HuH-7 (cell line): Measurements from ENCODE around the gene INTS3.

ENCODE experiments used
- DNase-seq: peaks from one replicate; pipeline ENCODE4 v3.0.0; 2011; ENCODE audit warnings: low spot score

The INTS3 gene

GRCh38 chr1:153799016-153799415 is 71.2 kb downstream of the INTS3 start:
- DNase-seq = no peak

DNA sequence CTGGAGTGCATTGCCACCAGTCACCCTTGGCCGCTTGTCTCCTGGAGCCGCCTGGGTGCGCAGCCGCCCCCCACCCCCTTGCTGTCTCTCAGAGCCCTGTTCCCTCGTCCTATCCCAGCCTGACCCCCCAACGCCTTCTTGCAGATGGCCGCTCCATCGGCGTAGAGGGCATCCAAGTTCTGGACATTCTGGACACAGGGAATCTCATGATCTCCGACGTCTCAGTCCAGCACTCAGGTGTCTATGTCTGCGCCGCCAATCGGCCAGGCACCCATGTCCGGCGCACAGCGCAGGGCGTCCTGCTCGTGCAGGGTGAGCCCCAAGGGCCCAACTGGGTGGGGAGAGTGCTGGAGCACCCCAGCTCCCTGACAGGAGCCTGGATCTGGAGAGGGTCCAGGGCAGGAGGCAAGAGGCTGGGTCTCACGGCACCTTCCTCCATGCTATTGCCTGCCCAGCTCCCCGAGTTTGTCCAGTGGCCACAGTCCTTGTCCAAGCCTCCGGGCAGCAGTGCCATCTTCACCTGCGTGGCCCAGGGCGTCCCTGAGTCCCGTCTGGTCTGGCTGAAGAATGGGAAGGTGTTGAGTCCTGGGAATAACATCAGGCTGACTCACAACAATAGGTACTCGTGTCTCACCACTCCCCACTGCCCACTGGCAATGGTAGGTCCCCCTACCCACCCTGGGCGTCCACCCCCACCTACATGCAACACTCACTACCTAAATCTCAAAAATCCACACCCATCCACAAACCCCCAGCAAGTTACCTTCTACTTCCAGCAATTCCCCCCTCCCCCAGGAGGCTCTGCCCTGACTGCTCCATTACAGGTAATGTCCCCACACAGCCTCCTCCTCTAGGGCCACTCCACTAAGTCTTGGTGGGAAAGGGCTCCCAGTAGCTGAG is 72.0 kb downstream of the INTS3 start:
- DNase-seq = no peak

DNA sequence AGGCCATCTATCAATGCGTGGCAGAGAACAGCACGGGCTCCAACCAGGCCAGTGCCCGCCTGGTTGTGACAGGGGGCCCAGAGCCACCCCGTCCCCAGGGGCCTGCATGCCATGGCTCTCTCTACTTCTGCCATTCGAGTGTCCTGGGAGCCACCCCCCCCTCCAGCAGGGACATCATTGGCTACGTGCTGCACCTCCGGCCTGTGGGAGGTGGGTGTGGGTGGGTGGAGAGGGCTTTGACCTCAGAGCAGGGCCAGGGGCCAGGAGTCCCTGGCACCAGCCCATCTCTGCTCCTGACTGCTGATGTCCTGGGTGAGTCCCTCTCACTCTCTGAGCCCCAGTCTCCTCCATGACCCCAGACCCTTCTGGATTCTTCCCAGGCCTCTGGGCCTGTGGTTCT is 72.7 kb downstream of the INTS3 start:
- no peak for DNase-seq

DNA sequence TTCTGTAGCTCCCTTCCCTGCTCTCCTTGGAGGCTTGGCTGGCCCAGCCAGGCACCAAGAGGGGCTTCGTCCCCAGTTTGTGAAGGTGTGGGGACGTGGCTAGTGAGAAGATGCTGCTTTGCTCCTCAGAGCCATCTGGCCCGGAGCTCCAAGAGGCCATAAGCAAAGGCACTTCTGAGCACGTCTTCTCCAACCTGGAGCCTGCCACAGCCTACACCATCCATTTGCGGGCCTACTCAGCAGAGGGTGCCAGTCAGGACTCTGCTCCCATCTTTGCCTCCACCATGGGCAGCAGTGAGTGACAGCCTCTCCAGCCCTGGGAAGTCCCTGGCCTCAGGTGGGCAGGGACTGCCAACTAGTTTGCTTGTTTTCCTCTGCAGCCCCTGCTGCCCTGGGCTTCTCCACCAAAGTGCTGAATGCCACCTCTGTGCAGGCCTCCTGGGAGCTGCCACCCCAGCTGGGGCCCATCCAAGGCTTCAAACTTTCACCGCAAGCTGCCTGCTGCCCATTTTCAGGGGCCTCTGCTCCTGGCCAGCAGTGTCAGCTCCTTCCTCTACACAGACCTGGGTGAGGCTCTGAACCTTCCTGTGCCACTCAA is 73.3 kb downstream of the INTS3 start:
- DNase-seq = no peak

- DNase-seq = no peak
Measured at GRCh38 chr1:153801786-153802697, 74.2 kb downstream of the INTS3 start.

GRCh38 chr1:153803470-153804056 is 75.7 kb downstream of the INTS3 start:
- no peak for DNase-seq

DNA sequence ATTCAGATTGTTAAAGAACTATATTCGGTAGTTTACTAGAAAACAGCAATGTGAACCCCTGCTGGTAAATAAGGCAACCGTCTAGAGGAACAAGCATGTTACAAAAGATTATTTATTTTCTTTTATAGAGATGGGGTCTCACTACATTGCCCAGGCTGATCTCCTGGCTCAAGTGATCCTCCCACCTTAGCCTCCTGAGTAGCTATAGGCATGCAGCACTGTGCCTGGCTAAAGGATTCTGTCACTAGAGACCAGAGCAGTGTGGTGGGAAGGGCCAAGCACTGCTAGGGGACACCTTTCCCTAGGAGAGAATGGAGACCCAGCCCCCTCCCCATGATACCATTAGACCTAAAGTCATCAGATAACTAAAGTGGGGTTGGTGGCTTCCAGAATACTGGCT is 76.3 kb downstream of the INTS3 start:
- DNase-seq = no peak

GRCh38 chr1:153805042-153805745 is 77.3 kb downstream of the INTS3 start:
- DNase-seq = no peak

- DNase-seq = no peak
Measured at GRCh38 chr1:153805886-153806719, 78.3 kb downstream of the INTS3 start.

- no peak for DNase-seq
Measured at GRCh38 chr1:153816283-153816889, 88.5 kb downstream of the INTS3 start.

DNA sequence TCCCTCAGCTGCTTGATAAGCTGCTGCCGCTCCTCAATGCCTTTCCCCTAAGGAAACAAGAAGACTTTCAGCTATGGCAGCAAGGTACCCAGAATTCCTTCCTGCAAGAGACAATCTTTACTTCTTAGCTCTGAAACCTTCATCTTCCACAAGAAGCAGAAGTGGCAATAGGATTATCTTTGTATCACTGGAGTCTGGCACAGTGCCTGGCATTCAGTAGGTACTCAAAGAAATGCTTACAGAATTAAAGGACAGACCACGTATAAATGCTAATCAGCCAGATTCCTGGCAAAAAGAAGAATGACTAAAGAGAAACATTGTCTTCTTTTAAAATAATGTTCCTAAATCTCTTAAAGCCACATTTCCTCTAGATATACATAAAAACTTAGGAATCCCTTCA is 91.0 kb downstream of the INTS3 start:
- no peak for DNase-seq
